Measurements from ENCODE around the gene FUT9.

GRCh38 chr6:96249755-96250154 lies 234.0 kb downstream of the FUT9 start:
- no peak for TF ChIP-seq CTCF (IDR thresholded peaks at IDR 0.05; ENCODE audit: low read depth, low read length, poor library complexity, severe bottlenecking)
- no peak for TF ChIP-seq EZH2phosphoT487 (IDR thresholded peaks at IDR 0.05; ENCODE audit: borderline replicate concordance, low read length)

All from DOHH2 (cell line).